Loucy (cell line): ENCODE results near the gene G6PD.

Source experiments
- H2AFZ ChIP-seq: fragments of 200-600 bp; sonication (generic); 2 replicates; pipeline ENCODE4 v1.6.0; 2016; ENCODE audit warnings: antibody characterized with exemption, mild to moderate bottlenecking, low read length, moderate library complexity
- H3F3A ChIP-seq: fragments of 200-600 bp; 2 replicates; pipeline ENCODE4 v1.6.0; 2016; ENCODE audit warnings: antibody characterized with exemption, low read depth, mild to moderate bottlenecking
- H3K27me3 ChIP-seq: fragments of 200-600 bp; sonication (generic); 2 replicates; pipeline ENCODE4 v1.6.1; 2014; ENCODE audit warnings: low read length, mild to moderate bottlenecking; ENCODE audit not compliant: insufficient read depth, poor library complexity, severe bottlenecking
- H3K36me3 ChIP-seq: fragments of 200-600 bp; sonication (generic); 2 replicates; pipeline ENCODE4 v1.6.1; 2016; ENCODE audit warnings: low read length; ENCODE audit not compliant: insufficient read depth
- H3K4me1 ChIP-seq: fragments of 200-600 bp; sonication (generic); 2 replicates; pipeline ENCODE4 v1.5.1; 2014; ENCODE audit warnings: low read length, mild to moderate bottlenecking; ENCODE audit not compliant: insufficient read depth, poor library complexity, severe bottlenecking
- H3K4me2 ChIP-seq: fragments of 200-600 bp; sonication (generic); 2 replicates; pipeline ENCODE4 v1.6.0; 2014; ENCODE audit warnings: antibody characterized with exemption, low read length, low read depth, mild to moderate bottlenecking; ENCODE audit not compliant: poor library complexity, severe bottlenecking
- H3K4me3 ChIP-seq: fragments of 200-600 bp; sonication (generic); 2 replicates; pipeline ENCODE4 v1.5.1; 2014; ENCODE audit warnings: low read length, mild to moderate bottlenecking, mixed read lengths; ENCODE audit not compliant: poor library complexity, severe bottlenecking
- H3K79me2 ChIP-seq: fragments of 200-600 bp; sonication (generic); 2 replicates; pipeline ENCODE4 v1.6.1; 2014; ENCODE audit warnings: low read length; ENCODE audit not compliant: insufficient read depth
- H3K9ac ChIP-seq: fragments of 200-600 bp; sonication (generic); 2 replicates; pipeline ENCODE4 v1.6.0; 2014; ENCODE audit warnings: mild to moderate bottlenecking, low read depth, low read length, moderate library complexity; ENCODE audit not compliant: poor library complexity, severe bottlenecking
- H3K9me2 ChIP-seq: fragments of 200-600 bp; sonication (generic); replicated peaks from 2 replicates; pipeline ENCODE4 v1.6.1; 2016; ENCODE audit warnings: low read depth, low read length, mixed read lengths
- H3K9me3 ChIP-seq: fragments of 200-600 bp; sonication (generic); 2 replicates; pipeline ENCODE4 v1.6.1; 2014; ENCODE audit warnings: mild to moderate bottlenecking, antibody characterized with exemption, low read length, low read depth; ENCODE audit not compliant: insufficient read depth
- H4K20me1 ChIP-seq: fragments of 200-600 bp; sonication (generic); 2 replicates; pipeline ENCODE4 v1.6.0; 2014; ENCODE audit warnings: antibody characterized with exemption, low read length, mild to moderate bottlenecking; ENCODE audit not compliant: insufficient read depth, poor library complexity, severe bottlenecking
- EZH2phosphoT487 ChIP-seq: fragments of 200-600 bp; IDR thresholded peaks from 2 replicates; pipeline ENCODE4 v1.6.1; 2018; ENCODE audit warnings: antibody characterized with exemption, mild to moderate bottlenecking, moderate library complexity, borderline replicate concordance
- TF ChIP-seq, protein P1 (sequence below): fragments of 200-600 bp; sonication (generic); conservative IDR thresholded peaks from 2 replicates; pipeline ENCODE4 v1.5.1; 2014; ENCODE audit warnings: mild to moderate bottlenecking, antibody characterized with exemption, low read length

The G6PD gene

DNA sequence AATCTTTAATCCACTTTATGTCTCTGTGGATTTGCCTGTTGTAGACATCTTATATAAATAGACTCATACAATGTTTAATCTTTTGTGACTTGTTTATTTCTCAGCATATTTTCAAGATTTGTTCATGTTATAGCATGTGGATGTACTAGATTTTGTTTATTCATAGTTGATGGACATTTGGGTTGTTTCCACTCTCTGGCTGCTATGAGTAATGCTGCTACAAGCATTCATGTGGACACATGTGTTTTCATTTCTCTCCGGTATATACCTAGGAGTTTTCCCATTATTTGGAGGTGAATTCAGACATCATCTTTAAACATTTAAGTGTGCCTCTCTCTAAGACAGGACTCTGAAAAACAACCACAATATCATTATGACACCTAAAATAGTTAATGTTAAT, 3.1 kb upstream of the G6PD start:
- peaks cover 4% of the 10 kb centered on the region; the same call in 1 of the 2 replicates for H3K36me3 ChIP-seq
- H3K4me2 ChIP-seq: peak overlapping the region; percentile 95
- no peak for TF ChIP-seq EZH2phosphoT487
- TF ChIP-seq, protein P1, sequence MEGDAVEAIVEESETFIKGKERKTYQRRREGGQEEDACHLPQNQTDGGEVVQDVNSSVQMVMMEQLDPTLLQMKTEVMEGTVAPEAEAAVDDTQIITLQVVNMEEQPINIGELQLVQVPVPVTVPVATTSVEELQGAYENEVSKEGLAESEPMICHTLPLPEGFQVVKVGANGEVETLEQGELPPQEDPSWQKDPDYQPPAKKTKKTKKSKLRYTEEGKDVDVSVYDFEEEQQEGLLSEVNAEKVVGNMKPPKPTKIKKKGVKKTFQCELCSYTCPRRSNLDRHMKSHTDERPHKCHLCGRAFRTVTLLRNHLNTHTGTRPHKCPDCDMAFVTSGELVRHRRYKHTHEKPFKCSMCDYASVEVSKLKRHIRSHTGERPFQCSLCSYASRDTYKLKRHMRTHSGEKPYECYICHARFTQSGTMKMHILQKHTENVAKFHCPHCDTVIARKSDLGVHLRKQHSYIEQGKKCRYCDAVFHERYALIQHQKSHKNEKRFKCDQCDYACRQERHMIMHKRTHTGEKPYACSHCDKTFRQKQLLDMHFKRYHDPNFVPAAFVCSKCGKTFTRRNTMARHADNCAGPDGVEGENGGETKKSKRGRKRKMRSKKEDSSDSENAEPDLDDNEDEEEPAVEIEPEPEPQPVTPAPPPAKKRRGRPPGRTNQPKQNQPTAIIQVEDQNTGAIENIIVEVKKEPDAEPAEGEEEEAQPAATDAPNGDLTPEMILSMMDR: no peak
- no peaks in the 10 kb centered on the region for H3K9me2 ChIP-seq
- H3K79me2 ChIP-seq: peaks cover 41% of the 10 kb centered on the region
- peak overlapping the region; percentile 25 for H3K4me3 ChIP-seq
- peaks cover 20% of the 10 kb centered on the region for H3K4me1 ChIP-seq
- H2AFZ ChIP-seq: no peak overlapping the region
- H4K20me1 ChIP-seq: no peaks in the 10 kb centered on the region
- no peaks in the 10 kb centered on the region for H3F3A ChIP-seq
- H3K9ac ChIP-seq: no peak overlapping the region
- no peaks in the 10 kb centered on the region for H3K27me3 ChIP-seq
- no peaks in the 10 kb centered on the region for H3K9me3 ChIP-seq

- H3K36me3 ChIP-seq: no peaks in the 10 kb centered on the region
- H3K4me2 ChIP-seq: peak overlapping the region; percentile 95
- H3K27me3 ChIP-seq: no peaks in the 10 kb centered on the region
- no peaks in the 10 kb centered on the region for H3F3A ChIP-seq
- H3K4me1 ChIP-seq: peaks cover 30% of the 10 kb centered on the region
- TF ChIP-seq EZH2phosphoT487: no peak
- TF ChIP-seq, protein P1: no peak
- H3K9me3 ChIP-seq: no peaks in the 10 kb centered on the region
- H3K4me3 ChIP-seq: peak overlapping the region; percentile 87
- peak overlapping the region; percentile 91 for H3K9ac ChIP-seq
- no peaks in the 10 kb centered on the region for H3K9me2 ChIP-seq
- peak overlapping the region; percentile 78; the same call in 1 of the 2 replicates for H2AFZ ChIP-seq
- peaks cover 44% of the 10 kb centered on the region for H3K79me2 ChIP-seq
- no peaks in the 10 kb centered on the region for H4K20me1 ChIP-seq
These were observed 1.3 kb upstream of the G6PD start for GRCh38 chrX:154548028-154548316.

DNA sequence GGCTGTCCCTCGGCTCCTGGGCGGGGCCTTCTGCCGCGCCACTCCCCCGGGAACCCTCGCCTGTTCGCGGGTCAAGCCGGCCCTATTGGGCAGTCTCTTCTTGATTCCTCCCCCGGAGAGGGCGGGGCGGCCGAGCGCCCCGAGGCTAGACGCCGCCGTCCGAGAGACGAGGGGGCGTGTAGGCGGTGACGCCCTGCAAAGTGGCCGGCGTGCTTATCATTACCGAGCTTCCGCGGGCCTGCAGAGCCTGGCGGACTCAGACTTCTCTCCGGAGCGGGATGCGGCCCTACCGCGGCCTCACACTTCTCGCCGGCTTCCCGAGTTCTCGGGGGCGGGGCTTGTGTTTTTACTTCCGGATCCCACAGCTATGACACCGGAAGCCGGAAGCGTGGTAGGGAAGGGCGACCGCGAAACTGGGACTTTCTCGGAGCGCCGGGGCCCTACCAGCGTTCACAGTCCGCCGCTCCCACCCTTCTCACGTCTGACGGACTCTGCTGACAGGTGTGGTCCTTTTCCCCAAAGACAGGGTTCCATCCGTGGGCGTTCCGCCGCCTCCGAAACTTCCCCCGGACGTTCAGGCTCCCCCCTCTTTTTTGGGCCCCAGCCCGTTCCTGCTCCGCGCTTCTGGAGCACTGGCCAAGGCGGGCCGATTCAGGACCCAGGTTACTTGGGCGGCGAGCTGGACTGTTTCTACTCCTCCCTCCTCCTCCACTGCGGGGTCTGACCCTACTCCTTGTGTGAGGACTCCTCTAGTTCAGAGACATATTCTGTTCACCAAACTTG, 790 bp upstream of the G6PD start, which contains the start of gene IKBKG:
TSS of gene IKBKG (plus strand) at position 376 of the 783 bp plus-strand sequence. CDS start 4,383 bp downstream, outside the sequence.
- H3K4me2 ChIP-seq: peak within 1 kb of the TSS; percentile 95
- peaks cover 44% of the 10 kb centered on the region for H3K79me2 ChIP-seq
- no peaks in the 10 kb centered on the region for H3K9me3 ChIP-seq
- H4K20me1 ChIP-seq: no peaks in the 10 kb centered on the region
- H2AFZ ChIP-seq: peak within 1 kb of the TSS; percentile 78
- peak within 1 kb of the TSS; percentile 87 for H3K4me3 ChIP-seq
- peak within 1 kb of the TSS; percentile 91 for H3K9ac ChIP-seq
- H3K36me3 ChIP-seq: no peaks in the 10 kb centered on the region
- H3K27me3 ChIP-seq: no peaks in the 10 kb centered on the region
- no peak for TF ChIP-seq EZH2phosphoT487
- TF ChIP-seq, protein P1: no peak
- peaks cover 35% of the 10 kb centered on the region for H3K4me1 ChIP-seq
- H3F3A ChIP-seq: no peaks in the 10 kb centered on the region
- no peaks in the 10 kb centered on the region for H3K9me2 ChIP-seq
